Mesenchymal stem cell (in vitro differentiated cells and primary cell): ENCODE measurements around the gene FMNL3.

Experiments
- DNase-seq: peaks from one replicate; pipeline ENCODE4 v3.0.0-alpha.2; 2013
- H2AFZ ChIP-seq: one replicate; pipeline ENCODE4 v1.6.1; 2013; ENCODE audit warnings: low read depth, mild to moderate bottlenecking, control low read depth, inconsistent platforms, low read length, moderate library complexity
- H2AK5ac ChIP-seq: 2 replicates; pipeline ENCODE4 v1.6.1; 2013; ENCODE audit warnings: low read length, moderate library complexity, mild to moderate bottlenecking, inconsistent platforms; ENCODE audit not compliant: severe bottlenecking
- H2BK120ac ChIP-seq: one replicate; pipeline ENCODE4 v1.6.1; 2013; ENCODE audit warnings: low read depth, mild to moderate bottlenecking, inconsistent platforms, low read length, moderate library complexity
- H2BK12ac ChIP-seq, 2 experiments: one replicate each; pipeline ENCODE4 v1.6.1; 2013; ENCODE audit warnings: inconsistent platforms in 2 of 2, low read length in 2 of 2, mild to moderate bottlenecking in 2 of 2, moderate library complexity in 2 of 2, control low read depth in 1 of 2
- H2BK15ac ChIP-seq: one replicate; pipeline ENCODE4 v1.6.1; 2013; ENCODE audit warnings: mild to moderate bottlenecking, low read depth, inconsistent platforms; ENCODE audit not compliant: poor library complexity, severe bottlenecking
- H2BK5ac ChIP-seq: 2 replicates; pipeline ENCODE4 v1.6.1; 2013; ENCODE audit warnings: low read depth, mild to moderate bottlenecking, low read length, control low read depth, inconsistent platforms; ENCODE audit not compliant: poor library complexity, severe bottlenecking
- H3K14ac ChIP-seq, 2 experiments: one replicate each; pipeline ENCODE4 v1.6.1; 2013; ENCODE audit warnings: inconsistent platforms in 2 of 2, low read length in 2 of 2, control low read depth in 1 of 2, mild to moderate bottlenecking in 1 of 2, moderate library complexity in 1 of 2
- H3K18ac ChIP-seq, 2 experiments: one replicate each; pipeline ENCODE4 v1.6.1; 2013; ENCODE audit warnings: inconsistent platforms in 2 of 2, low read length in 2 of 2, control low read depth in 1 of 2, low read depth in 1 of 2, mild to moderate bottlenecking in 1 of 2
- H3K23ac ChIP-seq, 2 experiments: one replicate each; pipeline ENCODE4 v1.6.1; 2013; ENCODE audit warnings: inconsistent platforms in 2 of 2, low read length in 2 of 2, mild to moderate bottlenecking in 2 of 2, moderate library complexity in 2 of 2, control low read depth in 1 of 2
- H3K27ac ChIP-seq: 2 replicates; pipeline ENCODE4 v1.5.1; 2013; ENCODE audit warnings: mild to moderate bottlenecking, moderate library complexity, low read length, control low read depth, inconsistent platforms; ENCODE audit not compliant: poor library complexity, severe bottlenecking
- H3K27me3 ChIP-seq, 2 experiments: 2 replicates each; pipeline versions ENCODE4 v1.6.1 to v1.7.0; 2013; ENCODE audit warnings: low read length in 2 of 2, mild to moderate bottlenecking in 2 of 2, moderate library complexity in 2 of 2, control low read depth in 1 of 2, inconsistent platforms in 1 of 2; ENCODE audit not compliant: control insufficient read depth in 1 of 2, insufficient read depth in 1 of 2
- H3K36me3 ChIP-seq, 2 experiments: 2 replicates each; pipeline versions ENCODE4 v1.6.1 to v1.7.0; 2013; ENCODE audit warnings: low read length in 2 of 2, control low read depth in 1 of 2, inconsistent platforms in 1 of 2, low read depth in 1 of 2, mild to moderate bottlenecking in 1 of 2; ENCODE audit not compliant: insufficient read depth in 2 of 2, control insufficient read depth in 1 of 2
- H3K4ac ChIP-seq, 2 experiments: one replicate each; pipeline ENCODE4 v1.6.1; 2013; ENCODE audit warnings: inconsistent platforms in 2 of 2, low read length in 2 of 2, mild to moderate bottlenecking in 2 of 2, moderate library complexity in 2 of 2, control low read depth in 1 of 2, low read depth in 1 of 2
- H3K4me1 ChIP-seq: 2 replicates; pipeline ENCODE4 v1.6.1; 2013; ENCODE audit warnings: low read depth, low read length, control low read depth; ENCODE audit not compliant: control insufficient read depth, insufficient read depth
- H3K4me2 ChIP-seq: 2 replicates; pipeline ENCODE4 v1.6.1; 2013; ENCODE audit warnings: low read length, mild to moderate bottlenecking, inconsistent platforms; ENCODE audit not compliant: poor library complexity, severe bottlenecking
- H3K4me3 ChIP-seq, 2 experiments: 2 replicates each; pipeline versions ENCODE4 v1.5.1 to v1.7.0; 2013; ENCODE audit warnings: low read length in 2 of 2, mild to moderate bottlenecking in 2 of 2, control low read depth in 1 of 2, low read depth in 1 of 2; ENCODE audit not compliant: insufficient read depth in 1 of 2
- H3K79me1 ChIP-seq: replicated peaks from 2 replicates; pipeline ENCODE4 v1.6.1; 2013; ENCODE audit warnings: mild to moderate bottlenecking, control low read depth, low read length, inconsistent platforms; ENCODE audit not compliant: poor library complexity, severe bottlenecking
- H3K9ac ChIP-seq: 2 replicates; pipeline ENCODE4 v1.7.0; 2013; ENCODE audit warnings: mild to moderate bottlenecking, low read length, moderate library complexity
- H3K9me3 ChIP-seq: 2 replicates; pipeline ENCODE4 v1.7.0; 2013; ENCODE audit warnings: mild to moderate bottlenecking, low read length; ENCODE audit not compliant: control insufficient read depth
- H4K8ac ChIP-seq: one replicate; pipeline ENCODE4 v1.6.1; 2013; ENCODE audit warnings: inconsistent platforms, mild to moderate bottlenecking, low read length, moderate library complexity
- H4K91ac ChIP-seq: one replicate; pipeline ENCODE4 v1.6.1; 2013; ENCODE audit warnings: mild to moderate bottlenecking, low read length, inconsistent platforms
- WGBS: methylation state at CpG from one replicate; pipeline ENCODE4 v1.1.7; 2013; ENCODE audit warnings: mixed read lengths; 5-methylcytosine and 5-hydroxymethylcytosine counted together

Gene FMNL3

DNA sequence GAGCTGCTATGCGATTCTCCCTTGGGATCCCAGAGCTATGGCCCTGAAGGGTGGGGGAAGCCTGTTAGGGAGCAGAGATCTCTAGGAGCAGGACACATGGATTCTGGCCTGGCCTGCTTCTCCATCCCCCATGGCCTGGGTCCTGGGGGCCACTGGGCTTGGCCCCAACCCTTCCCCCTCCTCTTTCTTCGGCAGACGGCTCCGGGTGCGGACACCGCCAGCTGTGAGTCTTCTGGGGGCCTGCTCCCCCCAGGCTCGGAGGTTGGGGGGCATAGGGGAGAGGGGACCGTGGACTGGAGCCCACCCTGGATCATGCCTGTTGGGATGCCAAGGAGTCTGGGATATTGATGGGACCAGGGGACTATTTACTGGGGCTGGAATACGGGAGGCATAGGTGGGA, 74.8 kb downstream of the FMNL3 start:
- H2BK120ac ChIP-seq = no peak overlapping the region
- WGBS = 97% methylated on average over 9 of the region's 9 CpGs
- no peak overlapping the region for H4K91ac ChIP-seq

DNA sequence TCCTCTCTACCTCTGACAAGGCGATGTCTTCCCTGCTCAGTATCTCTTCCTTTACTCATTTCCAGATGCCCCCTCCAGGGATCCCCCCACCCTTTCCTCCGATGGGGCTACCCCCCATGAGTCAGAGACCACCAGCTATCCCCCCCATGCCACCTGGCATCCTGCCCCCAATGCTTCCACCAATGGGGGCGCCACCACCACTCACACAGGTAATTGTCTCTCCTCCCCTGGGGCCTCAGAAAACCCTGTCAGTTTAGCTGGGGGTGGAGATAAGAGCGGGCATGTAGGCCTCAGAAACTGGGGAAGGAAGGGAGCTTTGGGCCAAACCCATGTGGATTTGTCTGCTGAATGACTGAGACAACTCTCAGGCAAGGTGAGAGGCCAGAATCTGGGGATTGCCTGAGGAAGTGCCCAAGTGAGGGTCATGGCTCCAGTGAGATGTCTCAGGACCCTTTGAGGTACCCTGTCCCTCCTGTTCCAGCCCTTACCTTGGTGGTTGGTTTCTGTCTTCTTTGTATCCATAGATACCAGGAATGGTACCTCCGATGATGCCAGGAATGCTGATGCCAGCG, 75.8 kb downstream of the FMNL3 start:
- H4K91ac ChIP-seq = no peak overlapping the region
- H2BK120ac ChIP-seq = no peak overlapping the region
- H3K14ac ChIP-seq = no peak overlapping the region
- WGBS = 97% methylated on average over 4 of the region's 6 CpGs
- H2AK5ac ChIP-seq = no peak overlapping the region
- no peak overlapping the region for H3K23ac ChIP-seq
- H3K36me3 ChIP-seq = peaks cover 33 to 45% of the 10 kb centered on the region in 2 experiments
- H3K79me1 ChIP-seq = peaks cover 18% of the 10 kb centered on the region
- H3K4me3 ChIP-seq = no peak overlapping the region
- H2BK5ac ChIP-seq = no peak overlapping the region
- no peak overlapping the region for H3K9ac ChIP-seq
- peaks cover 2% of the 10 kb centered on the region for H3K4me1 ChIP-seq
- H3K4ac ChIP-seq = no peak overlapping the region
- no peak overlapping the region for H3K27ac ChIP-seq
- H2AFZ ChIP-seq = no peak overlapping the region
- DNase-seq = no peak
- H3K9me3 ChIP-seq = no peaks in the 10 kb centered on the region
- H2BK15ac ChIP-seq = no peak overlapping the region
- no peaks in the 10 kb centered on the region for H3K27me3 ChIP-seq
- no peak overlapping the region for H4K8ac ChIP-seq
- H3K4me2 ChIP-seq = no peak overlapping the region
- H3K18ac ChIP-seq = no peak overlapping the region
- H2BK12ac ChIP-seq = no peak overlapping the region

More for the DNA sequence above, 74.8 kb downstream of the FMNL3 start:
- no peak overlapping the region for H3K23ac ChIP-seq
- no peak overlapping the region for H3K18ac ChIP-seq
- peaks cover 15% of the 10 kb centered on the region for H3K79me1 ChIP-seq
- no peak overlapping the region for H2AFZ ChIP-seq
- no peak overlapping the region for H3K4me2 ChIP-seq
- no peak for DNase-seq
- H3K4me1 ChIP-seq = peaks cover 6% of the 10 kb centered on the region
- no peak overlapping the region for H3K27ac ChIP-seq
- no peak overlapping the region for H2BK5ac ChIP-seq
- H3K36me3 ChIP-seq = peaks cover 36 to 51% of the 10 kb centered on the region in 2 experiments
- no peaks in the 10 kb centered on the region for H3K9me3 ChIP-seq
- H3K9ac ChIP-seq = no peak overlapping the region
- no peaks in the 10 kb centered on the region for H3K27me3 ChIP-seq
- no peak overlapping the region for H4K8ac ChIP-seq
- no peak overlapping the region for H3K4me3 ChIP-seq
- no peak overlapping the region for H2AK5ac ChIP-seq
- H3K14ac ChIP-seq = no peak overlapping the region
- no peak overlapping the region for H2BK15ac ChIP-seq
- H2BK12ac ChIP-seq = no peak overlapping the region
- H3K4ac ChIP-seq = no peak overlapping the region

GRCh38 chr12:49627752-49628360, 79.3 kb downstream of the FMNL3 start:
- Histone ChIP-seq H2BK12ac (no peak overlapping the region), H3K27ac (no peak overlapping the region), H3K4me1 (peaks cover 10% of the 10 kb centered on the region), H3K23ac (no peak overlapping the region), H4K8ac (no peak overlapping the region), H3K9me3 (no peaks in the 10 kb centered on the region), H3K4me2 (no peak overlapping the region), H3K18ac (no peak overlapping the region), H3K36me3 (peaks cover 10 to 11% of the 10 kb centered on the region in 2 experiments), H2BK15ac (no peak overlapping the region), H3K4ac (no peak overlapping the region), H2AK5ac (no peak overlapping the region), H4K91ac (no peak overlapping the region), H3K9ac (no peak overlapping the region), H3K79me1 (peaks cover 18% of the 10 kb centered on the region), H3K27me3 (no peaks in the 10 kb centered on the region), H3K4me3 (no peak overlapping the region), H3K14ac (no peak overlapping the region), H2BK120ac (no peak overlapping the region), H2AFZ (no peak overlapping the region), H2BK5ac (no peak overlapping the region)
- 49% methylated on average over 3 of the region's 3 CpGs for WGBS
- peak; percentile 81 for DNase-seq

- Histone ChIP-seq H2AK5ac (no peak overlapping the region), H4K8ac (no peak overlapping the region), H3K4me2 (no peak overlapping the region), H2BK15ac (no peak overlapping the region), H3K14ac (no peak overlapping the region), H3K27ac (no peak overlapping the region), H2BK12ac (no peak overlapping the region), H2BK120ac (no peak overlapping the region), H3K4ac (no peak overlapping the region), H3K79me1 (peaks cover 20% of the 10 kb centered on the region), H3K36me3 (peaks cover 3 to 6% of the 10 kb centered on the region in 2 experiments), H3K23ac (no peak overlapping the region), H3K4me3 (no peak overlapping the region), H3K9me3 (no peaks in the 10 kb centered on the region), H4K91ac (no peak overlapping the region), H3K9ac (no peak overlapping the region), H2BK5ac (no peak overlapping the region), H3K4me1 (peaks cover 19% of the 10 kb centered on the region), H3K27me3 (no peaks in the 10 kb centered on the region), H3K18ac (no peak overlapping the region), H2AFZ (no peak overlapping the region)
- no CpG with 5 or more reads among the region's 1 CpG for WGBS
- no peak for DNase-seq
Observed at GRCh38 chr12:49626836-49627235, 80.4 kb downstream of the FMNL3 start.
